Stimulated activated CD4-positive, alpha-beta T cell treated with anti-CD3 and anti-CD28 coated beads, Interleukin-2, amount 100 ng/mL, for 48 hours (primary cell): Measurements from ENCODE around the gene FGF5.
"Not testable (repeated sequence)": the region's sequence is repeated elsewhere in the genome, so short reads cannot be mapped to it uniquely, and the experiment has no call there.

ENCODE experiments used
- DNase-seq, 2 donors: peaks; one replicate each; pipeline ENCODE4 v3.0.0-alpha.2; 2020

Gene FGF5

DNA sequence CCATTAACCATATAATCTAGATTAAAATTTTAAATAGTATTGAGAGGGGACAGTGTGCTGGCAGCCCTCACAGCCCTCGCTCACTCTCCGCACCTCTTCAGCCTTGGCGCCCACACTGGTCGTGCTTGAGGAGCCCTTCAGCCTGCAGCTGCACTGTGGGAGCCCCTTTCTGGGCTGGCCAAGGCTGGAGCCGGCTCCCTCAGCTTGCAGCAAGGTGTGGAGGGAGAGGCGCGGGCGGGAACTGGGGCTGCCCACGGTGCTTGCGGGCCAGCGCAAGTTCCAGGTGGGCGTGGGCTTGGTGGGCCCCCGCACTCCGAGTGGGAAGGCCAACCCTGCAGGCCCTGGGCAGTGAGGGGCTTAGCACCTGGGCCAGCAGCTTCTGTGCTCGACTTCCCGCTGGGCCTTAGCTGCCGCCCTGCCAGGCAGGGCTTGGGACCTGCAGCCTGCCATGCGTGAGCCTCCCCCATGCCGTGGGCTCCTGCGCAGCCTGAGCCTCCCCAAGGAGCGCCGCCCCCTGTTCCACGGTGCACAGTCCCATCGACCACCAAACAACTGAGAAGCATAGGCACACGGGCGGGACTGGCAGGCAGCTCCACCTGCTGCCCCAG lies 36.3 kb downstream of the FGF5 start:
- no peak for DNase-seq

DNA sequence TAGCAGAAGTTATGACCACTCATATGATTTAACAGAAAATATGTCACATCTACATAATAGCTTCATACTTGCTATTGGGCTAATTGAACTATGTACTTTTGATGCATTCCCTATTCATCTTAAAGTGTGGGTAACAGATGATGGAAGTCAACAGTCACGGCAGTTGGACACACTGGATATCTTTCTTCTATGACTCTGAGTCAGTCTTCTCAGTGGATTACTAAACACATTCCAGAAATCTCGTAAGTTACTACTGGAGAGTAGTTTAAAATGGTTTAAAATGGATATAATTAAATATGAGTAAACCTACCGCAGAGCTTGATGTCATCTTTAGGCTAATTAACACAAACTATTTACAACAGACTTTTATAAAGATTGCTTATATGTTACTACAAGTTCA lies 39.0 kb downstream of the FGF5 start:
- DNase-seq, result no peak

DNA sequence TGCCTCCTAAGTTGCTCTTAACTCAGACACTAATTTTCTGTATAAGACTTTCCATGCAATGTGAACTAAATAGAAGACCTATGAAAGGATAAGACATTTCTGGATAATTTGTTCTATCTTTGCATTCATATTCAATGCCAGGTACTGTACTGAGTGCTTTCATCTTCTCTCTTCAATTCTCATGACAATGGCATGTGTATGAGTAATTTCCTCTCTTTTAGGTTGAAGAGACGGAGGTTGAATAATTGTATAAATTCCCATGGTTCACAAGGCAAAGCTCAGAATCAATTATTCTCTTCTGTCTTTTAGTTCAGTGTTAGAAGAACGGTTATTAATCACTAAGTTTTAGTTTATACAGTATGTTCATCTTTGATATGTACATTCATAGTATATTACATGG lies 39.8 kb downstream of the FGF5 start:
- no peak for DNase-seq

DNA sequence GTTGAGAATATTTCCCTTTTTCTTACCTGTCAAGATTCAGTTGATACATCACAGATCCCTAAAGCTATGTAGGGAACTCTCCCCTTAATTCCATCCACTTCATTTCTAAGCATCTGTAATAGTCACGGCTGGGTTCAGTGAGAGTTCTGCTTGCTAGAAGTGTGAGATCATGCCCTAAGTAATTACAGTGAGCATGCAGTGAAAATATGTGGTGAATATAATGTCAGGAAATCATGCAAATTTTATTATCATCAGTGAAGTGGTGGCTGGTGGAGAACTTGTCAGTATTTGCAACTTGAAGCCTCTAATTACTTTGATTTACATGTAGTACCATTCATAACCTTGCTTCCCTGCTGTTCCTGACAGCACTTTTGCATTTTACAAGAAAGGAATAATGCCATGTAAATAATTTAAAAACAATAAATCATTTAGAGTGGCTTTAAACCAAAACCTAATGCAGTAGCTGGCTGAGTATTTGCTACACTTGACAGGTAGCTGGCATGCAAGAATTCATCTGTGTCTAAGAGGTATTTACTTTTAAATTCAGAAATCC lies 40.8 kb downstream of the FGF5 start:
- no peak for DNase-seq

DNA sequence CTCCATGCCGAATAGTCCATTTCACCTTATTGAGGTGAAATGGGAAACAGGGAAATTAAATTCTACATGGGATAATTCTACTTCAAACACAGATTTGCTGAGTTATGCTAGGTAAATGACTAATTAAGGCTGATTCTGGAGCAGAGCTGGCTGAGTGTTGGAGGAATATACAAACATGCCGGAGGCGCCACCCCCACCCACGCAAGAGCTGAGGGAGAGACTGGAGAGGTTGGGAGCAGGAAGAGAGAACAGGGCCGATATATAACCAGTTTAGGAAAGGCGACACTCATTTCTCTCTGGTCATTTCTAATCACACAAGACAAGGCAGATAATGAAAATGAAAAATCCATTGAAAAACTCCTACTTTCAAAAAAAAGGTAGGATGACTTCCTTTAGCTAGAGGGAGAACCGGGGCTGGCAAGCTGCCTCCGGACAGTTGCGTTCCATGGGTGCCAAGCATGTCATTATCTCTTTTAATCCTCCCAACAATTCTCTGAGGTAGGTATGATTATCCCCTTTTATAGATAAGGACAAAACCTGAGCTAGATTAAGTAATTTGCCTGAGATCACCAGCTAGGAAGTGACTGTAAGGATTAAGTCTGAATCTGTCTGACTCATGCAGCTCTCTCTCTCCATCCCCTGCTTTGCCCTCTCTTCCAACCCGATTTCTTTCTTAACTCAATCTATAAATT lies 41.5 kb downstream of the FGF5 start:
- no peak for DNase-seq

DNA sequence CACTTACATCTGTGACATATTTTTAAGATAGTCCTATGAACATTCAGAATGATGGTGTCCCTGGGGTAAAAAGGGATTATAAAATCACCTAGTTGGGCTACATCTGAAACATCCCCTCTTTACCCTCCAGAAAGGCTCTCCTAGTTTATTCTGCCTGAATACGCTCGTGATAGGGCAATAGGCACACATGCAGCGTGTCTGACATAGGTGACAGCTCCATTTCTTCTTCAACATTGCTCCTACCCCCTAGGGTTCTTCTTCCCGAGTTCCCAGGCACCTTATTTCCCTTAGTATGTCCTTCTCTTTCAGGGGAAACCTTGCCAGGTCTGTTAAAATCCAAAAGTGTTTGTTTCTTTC lies 42.0 kb downstream of the FGF5 start:
- no peak for DNase-seq

DNA sequence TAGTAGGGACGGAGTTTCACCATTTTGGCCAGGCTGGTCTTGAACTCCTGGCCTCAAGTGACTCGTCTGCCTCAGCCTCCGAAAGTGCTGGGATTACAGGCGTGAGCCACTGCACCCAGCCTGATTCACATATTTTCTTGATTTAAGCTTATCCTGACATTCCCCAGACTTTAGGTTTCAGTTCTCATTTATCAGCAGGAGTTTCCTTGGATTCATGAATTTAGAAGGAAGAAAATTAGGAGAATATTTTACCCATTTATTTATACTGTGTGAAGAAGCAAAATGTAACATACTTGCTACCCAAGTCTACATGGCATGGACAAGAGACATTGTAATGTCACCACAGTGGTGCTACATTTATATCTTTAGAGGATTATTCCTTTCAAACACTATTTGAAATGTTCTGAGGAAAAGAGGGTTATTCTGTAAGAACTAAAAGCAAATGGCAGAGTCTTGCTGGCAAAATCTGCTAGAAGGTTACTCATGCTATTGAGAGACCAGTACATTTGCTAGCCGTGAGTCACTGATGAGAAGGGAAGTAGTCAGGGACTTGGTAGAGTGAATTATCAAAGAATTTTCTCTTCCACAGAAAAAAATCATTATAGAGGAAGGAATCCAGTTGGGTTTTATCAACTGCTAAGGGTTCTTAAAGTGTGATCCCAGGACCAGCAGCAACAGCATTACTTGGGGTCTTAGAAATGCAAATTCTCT lies 43.0 kb downstream of the FGF5 start:
- DNase-seq, result no peak

DNA sequence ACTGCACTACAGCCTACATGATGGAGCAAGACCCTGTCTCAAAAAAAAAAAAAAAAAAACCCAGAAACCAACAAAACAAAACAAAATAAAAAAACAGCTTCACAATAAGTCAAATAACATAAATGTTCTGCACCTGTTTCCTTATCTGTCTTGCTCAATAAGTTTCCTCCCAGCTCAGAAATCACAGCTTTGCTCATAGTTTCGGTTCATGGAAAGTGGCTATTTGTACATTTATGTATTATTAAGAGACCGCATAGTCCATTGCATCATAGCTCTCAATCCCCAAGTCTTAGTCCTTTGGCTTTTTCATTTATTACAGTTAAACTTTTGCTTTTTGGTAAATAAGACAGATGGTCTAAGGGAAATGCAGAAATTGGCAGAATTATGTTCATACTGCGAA lies 44.7 kb downstream of the FGF5 start:
- no peak for DNase-seq

DNA sequence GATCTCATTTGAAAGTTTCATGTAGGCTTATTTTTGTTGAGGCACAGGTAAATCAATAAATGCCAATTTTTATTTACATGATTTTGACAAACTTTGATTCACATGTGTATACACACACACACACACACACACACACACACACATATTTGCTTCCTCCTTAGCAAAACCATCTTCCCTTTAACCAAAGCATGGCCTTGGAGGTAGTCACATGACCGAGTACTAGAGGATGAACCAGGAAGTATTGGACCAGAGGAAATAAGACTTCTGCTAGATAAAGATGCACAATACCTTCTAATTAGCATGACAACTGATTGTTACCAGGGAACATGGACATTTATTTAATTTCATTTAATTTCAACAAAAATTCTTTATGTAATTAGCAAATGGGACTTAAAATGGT lies 45.7 kb downstream of the FGF5 start:
- DNase-seq, result no peak

DNA sequence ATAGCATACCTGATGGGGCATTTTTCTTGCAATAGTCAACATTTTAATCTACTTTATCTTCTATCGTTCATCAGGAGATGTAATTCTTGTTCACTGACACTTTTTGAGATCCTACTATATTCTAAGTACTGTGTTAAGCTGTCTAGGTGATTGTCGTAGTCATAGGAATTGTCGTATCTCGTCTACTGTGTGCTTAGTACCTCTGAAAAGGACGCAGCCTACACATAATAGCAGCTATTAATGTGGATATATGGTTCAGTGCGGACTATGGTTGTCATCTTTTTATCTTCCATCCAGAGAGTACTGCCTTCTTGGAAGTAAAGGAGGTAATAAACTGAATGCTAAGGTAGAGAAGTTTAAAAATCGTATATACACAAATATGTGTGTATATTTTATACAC lies 47.2 kb downstream of the FGF5 start:
- no peak for DNase-seq

DNA sequence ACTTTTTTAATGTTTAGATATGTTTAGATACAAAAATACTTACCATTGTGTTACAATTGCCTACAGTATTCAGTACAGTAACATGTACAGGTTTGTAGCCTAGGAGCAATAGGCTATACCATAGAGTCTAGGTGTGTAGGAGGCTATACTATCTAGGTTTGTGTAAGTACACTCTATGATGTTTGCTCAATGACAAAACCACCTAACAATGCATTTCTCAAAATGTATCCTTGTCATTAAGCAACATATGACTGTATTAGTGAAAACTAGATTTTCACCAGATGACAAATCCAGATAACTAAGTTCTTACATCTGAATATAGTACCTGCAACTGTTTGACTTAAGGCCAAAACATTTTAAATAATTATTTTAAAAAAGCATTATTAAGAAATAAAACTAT lies 49.4 kb downstream of the FGF5 start:
- not testable (repeated sequence) for DNase-seq

DNA sequence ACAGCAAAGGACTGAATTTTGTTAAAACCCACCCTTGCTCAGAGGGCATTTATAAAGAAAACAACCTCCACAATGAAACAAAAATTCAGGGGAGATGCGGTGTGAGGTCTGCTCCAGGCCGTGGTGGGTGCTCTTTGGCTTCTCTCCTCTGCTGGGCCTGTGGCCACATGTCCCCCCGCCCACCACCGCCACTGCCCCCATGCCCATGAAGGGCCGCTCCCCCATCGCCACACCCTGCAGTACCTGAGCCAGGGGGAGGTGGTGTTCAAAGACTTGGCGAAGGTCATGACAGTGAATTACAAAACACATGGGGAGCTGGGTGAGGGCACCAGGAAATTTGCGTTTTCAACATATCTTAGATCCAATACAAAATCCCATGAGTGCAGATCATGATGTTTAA lies 54.9 kb downstream of the FGF5 start:
- no peak for DNase-seq

DNA sequence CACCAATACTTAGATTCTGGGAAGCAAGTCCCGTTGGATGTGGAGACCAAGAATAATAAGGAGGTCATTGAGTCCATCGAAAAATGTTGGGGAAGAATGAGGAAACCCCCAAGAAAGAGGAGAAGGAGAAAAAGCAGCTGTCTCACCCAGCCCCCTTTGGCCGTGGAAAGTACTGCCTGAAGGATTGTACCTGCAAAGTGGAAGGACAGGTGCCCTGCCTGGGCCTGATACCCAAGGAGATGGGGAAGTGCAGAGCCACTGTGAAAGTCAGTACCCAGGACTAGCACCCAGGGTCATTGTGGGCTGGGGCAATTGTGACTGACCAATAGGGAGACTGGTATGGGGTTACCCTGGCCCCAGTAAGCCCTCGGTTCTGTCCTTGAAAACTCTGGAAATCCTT lies 55.3 kb downstream of the FGF5 start:
- DNase-seq, result no peak

DNA sequence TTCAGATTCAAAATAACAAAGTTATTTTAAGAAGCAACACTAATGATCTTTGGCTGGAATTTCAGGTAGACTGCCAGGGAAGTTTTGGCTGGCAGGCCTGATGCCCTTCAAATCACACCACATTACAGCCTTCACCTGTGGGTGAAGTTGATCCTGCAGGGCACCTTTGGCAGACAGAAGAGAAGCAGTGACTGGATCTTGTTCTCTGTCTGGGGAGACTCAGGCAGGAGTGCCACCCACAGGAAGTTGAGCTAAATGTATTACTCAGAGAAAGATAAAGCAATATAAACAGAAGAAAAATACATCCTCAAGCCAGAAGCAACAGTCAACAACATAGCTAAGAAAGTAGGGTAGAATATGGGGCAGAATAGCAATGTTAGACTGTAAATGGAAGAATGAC lies 56.3 kb downstream of the FGF5 start:
- no peak for DNase-seq

DNA sequence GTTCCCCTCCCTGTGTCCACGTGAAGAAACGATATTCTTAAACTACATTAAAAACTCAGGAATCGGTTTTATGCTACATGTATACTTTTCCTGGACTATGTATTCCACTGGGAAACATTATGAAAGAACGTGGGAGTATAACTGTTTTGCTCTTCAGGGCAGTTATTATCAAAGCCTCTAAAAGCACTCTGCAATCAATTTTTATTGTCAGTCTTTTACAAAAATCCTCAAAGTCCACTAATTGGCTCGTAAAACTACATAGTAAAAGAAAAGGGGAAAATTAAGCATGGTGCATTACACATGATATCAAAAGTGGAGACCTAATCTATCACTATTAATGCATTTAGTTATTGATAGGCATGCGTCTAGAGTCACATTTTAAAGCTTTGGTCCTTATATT lies 57.7 kb downstream of the FGF5 start:
- DNase-seq, result no peak

DNA sequence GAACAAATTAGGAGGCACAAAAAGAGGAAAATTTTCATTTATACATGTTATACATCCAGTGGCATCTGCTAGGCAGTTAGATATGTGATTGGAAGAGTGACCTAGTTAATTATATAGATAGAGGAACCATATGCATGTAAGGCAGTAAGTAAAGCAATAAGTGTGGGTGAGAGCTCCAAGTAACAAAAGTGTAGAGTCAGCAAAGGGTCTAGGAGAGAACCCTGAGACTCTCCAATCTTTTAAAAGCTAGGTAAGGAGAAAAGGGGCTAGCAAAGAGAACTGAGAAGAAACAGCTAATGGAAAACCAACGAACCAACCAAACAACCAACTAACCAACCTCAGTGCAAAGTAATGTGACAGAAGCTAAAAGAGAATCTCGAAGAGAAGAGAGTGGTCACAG lies 65.2 kb downstream of the FGF5 start:
- no peak for DNase-seq

DNA sequence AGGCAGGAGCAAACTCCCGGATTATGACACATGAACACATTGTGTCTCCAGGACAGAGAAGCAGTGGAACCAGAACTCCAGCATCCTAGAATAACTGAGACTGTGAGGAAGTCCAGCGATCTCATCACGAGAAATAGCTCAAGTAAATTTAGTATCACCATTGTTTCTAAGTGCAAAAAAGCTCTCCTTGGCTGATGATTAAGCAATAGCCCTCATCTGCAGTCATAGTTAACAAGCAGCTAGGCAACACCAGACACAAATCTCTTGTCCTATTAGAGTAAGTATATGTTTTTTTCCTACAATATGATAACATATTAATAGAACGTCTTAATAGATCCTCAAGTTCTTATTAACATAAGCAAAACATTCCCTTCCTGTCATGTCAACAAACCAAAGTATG lies 66.7 kb downstream of the FGF5 start:
- DNase-seq, result no peak

DNA sequence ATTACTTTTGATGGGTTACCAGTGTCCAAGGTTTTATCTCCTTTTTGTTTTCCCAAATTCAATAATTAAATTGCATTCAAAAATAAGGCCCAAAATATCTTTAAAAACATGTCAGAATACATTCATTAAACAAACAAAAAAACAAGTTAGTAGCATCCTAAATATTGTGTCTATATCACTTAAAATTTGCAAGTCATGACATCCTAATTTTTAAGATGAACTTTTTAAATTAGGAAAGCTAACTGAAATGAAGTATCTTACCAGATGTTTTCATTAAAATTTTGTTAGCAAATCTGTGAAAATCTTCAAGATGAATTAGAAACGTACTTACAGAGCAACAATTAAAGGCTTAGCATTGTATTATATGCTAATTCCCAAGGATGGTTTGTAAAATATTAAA lies 68.1 kb downstream of the FGF5 start:
- no peak for DNase-seq

DNA sequence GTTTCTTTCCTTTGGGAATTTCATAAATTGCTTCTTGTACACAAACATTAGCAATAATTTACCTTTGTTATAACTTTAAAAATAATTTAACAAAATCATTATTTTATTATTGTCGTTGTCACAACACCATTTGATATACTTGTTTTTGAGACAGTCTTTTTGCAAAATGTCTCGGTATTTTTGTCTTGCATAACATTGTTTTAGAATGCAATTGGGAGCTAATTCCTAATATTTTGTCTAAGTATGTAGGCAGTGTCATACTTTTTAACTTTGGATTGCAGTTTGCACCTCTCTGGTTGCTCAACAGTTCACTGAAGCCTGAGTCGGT lies 68.7 kb downstream of the FGF5 start:
- no peak for DNase-seq

DNA sequence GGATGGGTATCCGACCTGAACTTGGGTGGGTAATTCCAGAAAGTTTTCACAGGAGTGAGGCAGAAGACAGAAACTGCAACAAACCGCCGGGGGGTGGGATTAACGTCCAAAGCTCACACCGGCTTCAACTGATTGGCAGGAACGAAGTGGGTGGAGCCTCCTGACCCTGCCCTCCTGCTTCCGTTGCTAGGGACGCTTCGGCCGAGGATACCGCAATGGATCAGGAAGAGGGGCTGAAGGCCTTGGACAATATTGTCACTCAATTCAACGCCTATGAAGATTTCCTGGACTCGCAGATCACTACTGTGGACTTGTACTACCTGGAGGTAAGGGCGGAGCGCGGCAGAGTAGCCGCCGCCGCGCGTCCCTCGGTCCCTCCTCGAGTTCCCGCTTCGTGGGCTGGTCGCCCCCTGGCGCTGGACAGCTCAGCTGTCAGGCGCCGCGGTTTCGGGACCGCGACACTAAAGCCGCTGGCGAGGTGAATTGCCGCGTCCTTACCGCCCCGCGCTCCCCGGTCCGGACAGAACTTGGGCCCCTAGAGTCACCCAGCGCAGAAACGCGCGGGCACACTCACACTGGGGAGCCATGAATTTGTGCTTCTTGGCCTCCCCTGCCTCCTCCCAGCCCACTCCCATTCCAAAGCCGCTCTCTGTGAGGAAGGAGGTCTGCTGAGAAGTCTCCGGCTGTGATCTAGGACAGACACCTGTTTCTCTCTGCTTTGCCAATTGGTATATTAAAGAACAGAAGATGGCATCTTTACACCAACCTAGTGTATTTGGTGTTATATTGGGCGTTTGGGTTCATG lies 69.3 kb downstream of the FGF5 start, which contains the start of gene CFAP299:
Gene CFAP299 (plus strand): TSS at position 177 of the 805 bp plus-strand sequence.
- DNase-seq, result peak; percentile 50 to 54

DNA sequence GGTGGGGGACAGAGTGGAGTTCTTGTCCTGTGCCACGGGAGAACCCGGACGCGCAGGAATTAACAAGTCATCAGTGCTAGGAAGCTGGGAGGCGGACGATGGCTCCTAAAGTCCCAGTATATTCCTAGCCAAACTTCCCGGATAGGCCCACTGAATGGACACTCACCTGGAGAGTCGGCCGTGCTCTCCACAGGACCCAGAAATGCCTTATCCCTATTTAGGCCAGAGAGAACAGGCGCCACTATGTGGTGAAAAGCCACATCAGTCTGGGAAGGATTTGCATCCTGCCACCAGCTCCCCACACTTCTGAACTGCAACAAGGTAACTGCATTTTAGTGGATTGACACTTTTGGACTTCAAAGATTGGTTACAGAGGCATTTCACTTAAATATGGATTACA lies 70.1 kb downstream of the FGF5 start:
- no peak for DNase-seq

DNA sequence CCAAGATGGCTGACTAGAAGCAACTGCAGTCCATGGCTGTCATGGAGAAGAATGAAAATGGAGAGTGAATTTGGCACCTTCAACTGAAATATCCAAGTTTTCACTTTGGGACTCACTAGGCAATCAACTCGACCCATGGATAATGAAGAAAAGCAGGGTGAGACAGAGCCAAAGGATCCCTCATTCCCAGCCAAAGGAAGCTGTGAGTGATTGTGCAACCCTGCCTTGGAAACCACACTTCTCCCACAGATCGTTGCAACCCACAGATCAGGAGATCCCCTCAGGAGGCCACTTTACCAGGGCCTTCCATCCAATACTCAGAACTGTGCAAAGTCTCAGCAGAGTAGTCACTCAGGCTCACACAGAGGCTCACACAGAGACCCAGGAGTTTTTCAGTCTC lies 73.6 kb downstream of the FGF5 start:
- DNase-seq, result no peak
